Esophagus squamous epithelium (tissue), 5 donors: Measurements from ENCODE around the gene HEG1. TPM values are rescaled to one million over a fixed set of nuclear protein-coding genes. Genes with fewer than 3 reads are reported as not detected.

Source experiments
- DNase-seq: peaks from one replicate; lab custom pipeline; 2025; lab: John Stamatoyannopoulos, UW
- H3K27ac ChIP-seq, 4 donors: fragments of 200-600 bp; sonication (generic); one replicate each; pipeline ENCODE4 v1.5.1; 2016 to 2019; ENCODE audit warnings: mild to moderate bottlenecking in 1 of 4
- H3K27me3 ChIP-seq, 4 donors: fragments of 200-600 bp; sonication (generic); 1 replicate in 3 of 4; 2 replicates in 1 of 4; pipeline versions ENCODE4 v1.5.1 to v1.6.0; 2017 to 2021; ENCODE audit warnings: antibody characterized with exemption in 1 of 4
- H3K36me3 ChIP-seq, 3 donors: fragments of 200-600 bp; sonication (generic); one replicate each; pipeline ENCODE4 v1.5.1; 2016 to 2019
- H3K4me1 ChIP-seq, 3 donors: fragments of 200-600 bp; sonication (generic); one replicate each; pipeline ENCODE4 v1.5.1; 2017 to 2019
- H3K4me3 ChIP-seq, 4 donors: fragments of 200-600 bp; sonication (generic); 1 replicate in 3 of 4; 2 replicates in 1 of 4; pipeline ENCODE4 v1.5.1; 2016 to 2019; ENCODE audit warnings: mild to moderate bottlenecking in 2 of 4, moderate library complexity in 1 of 4
- H3K9me3 ChIP-seq, 3 donors: fragments of 200-600 bp; sonication (generic); one replicate each; pipeline ENCODE4 v1.5.1; 2016 to 2019
- CTCF ChIP-seq, 6 experiments: fragments of 450-650 bp in 4 of 6; fragments of 200-600 bp in 2 of 6; sonication (generic) in 2 of 6; IDR thresholded peaks; one replicate each; pipeline ENCODE4 v1.5.1; 2016 to 2019; ENCODE audit warnings: antibody characterized with exemption in 6 of 6, mild to moderate bottlenecking in 4 of 6, moderate library complexity in 4 of 6
- POLR2A ChIP-seq, 4 donors: fragments of 450-650 bp; IDR thresholded peaks; one replicate each; pipeline ENCODE4 v1.6.1; 2017; ENCODE audit warnings: antibody characterized with exemption in 4 of 4, mild to moderate bottlenecking in 4 of 4, moderate library complexity in 3 of 4
- WGBS, 2 donors: methylation state at CpG; one replicate each; pipeline ENCODE4 v1.1.5; 2018; 5-methylcytosine and 5-hydroxymethylcytosine counted together
- intact Hi-C: fragments of 100-400 bp; cut with DNase I; formaldehyde crosslinking; loops from one replicate; pipeline ENCODE4 v1.15.0; 2022
- total RNA-seq, 4 donors: library from RNA; depleted of rRNA; stranded (reverse); fragments of >200 nt; gene quantifications; one replicate each; pipeline ENCODE4 v1.1.0, GENCODE V29; 2016
- donor health status: DM: yes; HTN: yes; CAD: no.

HEG1 gene
- total RNA-seq, 4 donors from 2014 or later, result 13.3 to 37.2 (median 22.5) TPM

GRCh38 chr3:124969190-124969589, 86.6 kb downstream of the HEG1 start:
- peak overlapping the region in 1 of 4 donors; percentile 2 for H3K27ac ChIP-seq
- intact Hi-C loops, result no loop called here
- no peaks in the 10 kb centered on the region for H3K9me3 ChIP-seq
- no peak for DNase-seq
- H3K4me3 ChIP-seq, result no peak overlapping the region
- 71% methylated on average over 8 of the region's 8 CpGs for WGBS, 2 donors
- H3K4me1 ChIP-seq, result peaks cover 0 to 6% (median 0%) of the 10 kb centered on the region in 3 donors
- TF ChIP-seq CTCF (IDR thresholded peaks at IDR 0.05) (no peak), POLR2A (IDR thresholded peaks at IDR 0.05) (no peak)
- H3K27me3 ChIP-seq, result no peaks in the 10 kb centered on the region
- peaks cover 9 to 64% (median 9%) of the 10 kb centered on the region in 3 donors for H3K36me3 ChIP-seq

- intact Hi-C loops, result no loop called here
- WGBS, 2 donors, result 83 to 84% methylated on average over 8 of the region's 10 CpGs
- Histone ChIP-seq H3K27ac (peak overlapping the region in 1 of 4 donors; percentile 64), H3K27me3 (no peaks in the 10 kb centered on the region), H3K9me3 (no peaks in the 10 kb centered on the region), H3K4me1 (peaks cover 0 to 6% (median 0%) of the 10 kb centered on the region in 3 donors), H3K4me3 (no peak overlapping the region), H3K36me3 (peaks cover 5 to 52% (median 9%) of the 10 kb centered on the region in 3 donors)
- no peak for DNase-seq
- no peak for TF ChIP-seq POLR2A (IDR thresholded peaks at IDR 0.05)
- TF ChIP-seq CTCF (IDR thresholded peaks at IDR 0.05), result no peak
Measured at GRCh38 chr3:124967964-124968363, 87.8 kb downstream of the HEG1 start.

- peaks cover 5 to 40% (median 5%) of the 10 kb centered on the region in 3 donors for H3K36me3 ChIP-seq
- H3K27me3 ChIP-seq, result no peaks in the 10 kb centered on the region
- peaks cover 0 to 6% (median 0%) of the 10 kb centered on the region in 3 donors for H3K4me1 ChIP-seq
- TF ChIP-seq POLR2A (IDR thresholded peaks at IDR 0.05) (no peak), CTCF (IDR thresholded peaks at IDR 0.05) (no peak)
- intact Hi-C loops, result no loop called here
- H3K9me3 ChIP-seq, result no peaks in the 10 kb centered on the region
- no peak overlapping the region for H3K4me3 ChIP-seq
- H3K27ac ChIP-seq, result peak overlapping the region in 2 of 4 donors; percentile 9 to 51
- WGBS, 2 donors, result 82% methylated on average over 6 to 7 of the region's 7 CpGs
- DNase-seq, result no peak
Measured at GRCh38 chr3:124966521-124967445, 89.0 kb downstream of the HEG1 start.

GRCh38 chr3:124965413-124965812, 90.4 kb downstream of the HEG1 start:
- DNase-seq, result no peak
- no peak for TF ChIP-seq POLR2A (IDR thresholded peaks at IDR 0.05)
- no peak for TF ChIP-seq CTCF (IDR thresholded peaks at IDR 0.05)
- H3K27ac ChIP-seq, result no peak overlapping the region
- H3K4me3 ChIP-seq, result no peak overlapping the region
- 74 to 83% methylated on average over 1 of the region's 1 CpG for WGBS, 2 donors
- H3K4me1 ChIP-seq, result peaks cover 0 to 6% (median 0%) of the 10 kb centered on the region in 3 donors
- peaks cover 4 to 26% (median 5%) of the 10 kb centered on the region in 3 donors for H3K36me3 ChIP-seq
- intact Hi-C loops, result no loop called here
- no peaks in the 10 kb centered on the region for H3K27me3 ChIP-seq
- H3K9me3 ChIP-seq, result no peaks in the 10 kb centered on the region

- TF ChIP-seq CTCF (IDR thresholded peaks at IDR 0.05) (no peak), POLR2A (IDR thresholded peaks at IDR 0.05) (no peak)
- Histone ChIP-seq H3K4me1 (peaks cover 0 to 4% (median 0%) of the 10 kb centered on the region in 3 donors), H3K36me3 (peaks cover 0 to 16% (median 0%) of the 10 kb centered on the region in 3 donors), H3K9me3 (no peaks in the 10 kb centered on the region), H3K27me3 (no peaks in the 10 kb centered on the region), H3K27ac (no peak overlapping the region), H3K4me3 (no peak overlapping the region)
- intact Hi-C loops, result no loop called here
- no peak for DNase-seq
- WGBS, 2 donors, result 62 to 78% methylated on average over 4 of the region's 4 CpGs
Measured at GRCh38 chr3:124964387-124964786, 91.4 kb downstream of the HEG1 start.
